NCI-H524 (cell line): ENCODE results near the gene EN2.

Experiments used
- DNase-seq, 2 experiments: peaks; one replicate each; lab custom pipeline; 2025; lab: John Stamatoyannopoulos, UW

The EN2 gene

DNA sequence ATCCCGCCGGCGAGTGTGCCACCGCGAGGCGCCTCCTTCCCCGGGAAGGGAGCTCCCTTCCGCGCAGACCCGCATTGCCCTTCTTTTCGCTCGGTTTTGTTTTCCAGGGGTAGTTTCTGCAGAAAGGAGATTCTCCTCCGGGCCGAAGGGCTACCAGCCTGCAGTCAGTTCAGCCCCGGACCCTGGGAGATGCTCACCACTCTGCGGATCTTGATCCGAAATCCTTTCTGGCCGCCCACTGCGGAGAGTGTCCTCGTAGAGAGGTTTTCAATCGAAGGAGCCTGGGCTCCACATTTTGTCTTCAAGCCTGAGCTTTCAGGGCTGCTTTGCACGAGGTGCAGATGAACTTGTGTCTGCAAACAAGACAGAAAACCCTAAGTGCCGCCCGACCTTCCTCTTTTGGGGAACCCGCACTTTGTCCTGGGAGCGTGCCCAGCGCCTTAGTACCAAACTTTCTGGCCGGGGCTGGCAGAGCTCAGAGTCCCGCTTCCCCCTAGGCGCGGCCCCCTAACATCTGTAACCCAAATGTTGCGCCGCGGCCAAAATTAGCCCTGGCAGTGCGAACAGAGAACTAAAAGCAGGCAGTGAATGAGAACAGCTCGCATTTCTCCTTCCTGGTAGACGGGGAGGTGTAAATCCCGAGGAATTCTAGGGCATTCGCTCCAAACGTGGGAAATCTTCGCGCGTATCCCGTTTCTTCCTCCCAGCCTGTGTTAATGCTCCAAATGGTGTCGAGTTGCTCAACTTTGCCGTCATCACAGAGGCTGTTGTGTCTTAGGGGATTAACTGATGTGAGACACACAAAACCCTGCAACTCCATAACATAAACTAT is 6.7 kb upstream of the EN2 start:
- DNase-seq = peak in 1 of 2 experiments; percentile 25

GRCh38 chr7:155451840-155452239 is 6.1 kb upstream of the EN2 start:
- no peak for DNase-seq

DNA sequence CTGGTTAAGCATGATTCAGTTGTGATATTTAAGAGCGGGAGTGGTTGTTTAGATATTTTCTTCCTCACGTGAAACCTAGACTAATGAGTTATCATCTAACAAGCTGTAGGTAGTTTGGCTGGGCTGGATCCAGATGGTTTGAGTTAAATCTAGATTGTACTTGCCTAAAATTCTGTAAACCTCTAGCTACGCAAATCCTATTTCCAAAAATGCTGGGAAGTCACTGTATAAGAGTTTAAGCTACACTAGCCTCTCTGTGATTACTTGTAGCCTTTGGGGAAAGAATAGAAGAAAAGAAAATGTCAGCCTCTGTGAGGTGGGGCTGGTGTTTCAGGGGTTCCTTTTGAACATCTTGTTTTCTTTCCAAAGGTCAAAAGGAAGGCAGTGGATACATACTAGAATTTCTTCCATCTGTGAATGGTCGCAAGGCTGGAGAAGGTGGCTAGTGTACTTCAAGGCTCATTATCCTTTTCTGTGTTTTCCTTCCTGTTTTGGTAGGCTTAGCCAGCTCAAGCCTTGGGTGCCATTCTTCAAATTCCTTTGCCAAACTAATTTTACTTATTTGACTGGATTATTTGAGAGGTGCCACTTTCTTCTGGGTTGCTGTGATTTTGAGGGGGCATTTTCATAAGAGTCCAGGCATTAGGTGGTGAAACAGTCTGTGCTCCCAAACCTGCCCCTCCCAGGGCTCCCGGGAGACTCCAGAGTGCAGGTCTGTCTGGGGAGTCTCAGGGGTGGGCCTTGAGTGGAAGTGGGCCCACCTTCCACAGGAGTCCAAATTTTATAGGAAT is 5.2 kb upstream of the EN2 start:
- no peak for DNase-seq

GRCh38 chr7:155453296-155454182 is 4.4 kb upstream of the EN2 start:
- no peak for DNase-seq

DNA sequence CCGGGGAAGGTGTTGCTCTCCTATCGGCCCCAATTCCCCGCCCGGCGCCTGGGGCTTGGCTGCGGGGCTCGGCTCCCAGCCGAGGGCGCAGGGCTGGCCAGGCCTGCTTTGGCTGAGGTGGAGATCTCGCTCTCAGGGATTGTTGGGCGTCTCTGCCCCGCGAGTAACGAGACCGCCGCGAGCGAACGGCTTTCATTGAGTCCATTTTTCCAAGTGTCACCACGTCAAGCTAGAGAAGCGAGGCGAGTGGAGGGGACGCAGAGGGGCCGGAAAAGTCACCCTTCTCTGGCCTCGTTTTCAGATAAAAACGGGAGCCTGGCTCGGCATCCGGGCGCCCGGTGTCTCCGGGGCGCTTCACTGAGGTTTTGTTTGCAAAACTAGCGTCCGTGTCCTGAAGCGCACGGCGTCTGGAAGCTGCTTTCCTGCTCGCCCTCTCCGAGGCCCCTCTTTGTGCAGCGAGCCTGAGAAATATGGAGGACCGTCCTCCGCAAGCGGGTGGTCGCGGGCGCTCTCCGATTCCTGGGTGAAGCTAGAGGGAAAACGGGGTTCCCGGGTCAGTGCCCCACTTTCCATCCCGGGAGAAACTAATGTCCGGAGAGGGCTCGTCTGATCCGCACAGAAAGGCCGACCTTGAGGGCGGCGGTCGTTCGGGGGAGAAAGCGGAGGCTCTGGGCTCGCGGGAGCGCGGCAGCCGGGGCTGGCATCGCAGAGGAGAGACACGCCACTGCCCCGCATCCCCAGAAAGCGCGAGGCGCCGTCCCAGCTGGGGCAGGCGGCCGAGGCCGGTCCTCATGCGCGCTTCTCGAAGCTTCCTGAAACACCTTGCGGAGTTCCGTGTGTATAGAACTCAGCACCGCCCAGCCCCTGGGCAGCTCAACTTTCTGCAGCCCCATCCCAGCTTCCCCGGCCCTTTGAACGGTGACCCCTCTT is 3.5 kb upstream of the EN2 start:
- DNase-seq = peak in 1 of 2 experiments; percentile 38

DNA sequence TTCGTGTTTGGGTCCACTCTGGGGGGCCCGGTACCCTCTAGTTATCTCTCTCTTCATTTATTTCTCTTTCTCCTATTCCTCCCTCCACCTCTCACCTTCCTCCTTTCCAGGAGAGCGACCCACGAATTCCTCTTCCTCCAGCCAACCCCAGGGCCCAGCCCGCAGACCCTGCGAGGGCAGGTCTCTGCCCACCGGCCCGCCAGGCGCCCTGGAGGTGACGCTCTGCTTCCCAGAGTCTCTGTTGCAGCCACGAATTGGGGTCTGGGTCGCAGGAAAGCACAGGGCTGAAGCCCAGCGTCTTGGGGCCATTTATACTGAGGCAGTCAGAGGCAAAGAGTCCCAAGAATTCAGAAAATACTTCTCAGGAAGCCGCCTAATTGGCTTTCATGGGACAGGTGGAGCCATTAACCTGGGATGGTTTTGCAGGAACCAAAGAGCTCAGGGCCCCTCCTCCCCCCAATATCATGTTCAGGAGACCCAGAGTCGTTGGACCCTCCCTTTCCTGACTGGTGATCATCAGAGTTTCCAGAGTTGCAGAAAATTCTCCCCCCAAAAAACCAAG is 2.7 kb upstream of the EN2 start:
- no peak for DNase-seq

DNA sequence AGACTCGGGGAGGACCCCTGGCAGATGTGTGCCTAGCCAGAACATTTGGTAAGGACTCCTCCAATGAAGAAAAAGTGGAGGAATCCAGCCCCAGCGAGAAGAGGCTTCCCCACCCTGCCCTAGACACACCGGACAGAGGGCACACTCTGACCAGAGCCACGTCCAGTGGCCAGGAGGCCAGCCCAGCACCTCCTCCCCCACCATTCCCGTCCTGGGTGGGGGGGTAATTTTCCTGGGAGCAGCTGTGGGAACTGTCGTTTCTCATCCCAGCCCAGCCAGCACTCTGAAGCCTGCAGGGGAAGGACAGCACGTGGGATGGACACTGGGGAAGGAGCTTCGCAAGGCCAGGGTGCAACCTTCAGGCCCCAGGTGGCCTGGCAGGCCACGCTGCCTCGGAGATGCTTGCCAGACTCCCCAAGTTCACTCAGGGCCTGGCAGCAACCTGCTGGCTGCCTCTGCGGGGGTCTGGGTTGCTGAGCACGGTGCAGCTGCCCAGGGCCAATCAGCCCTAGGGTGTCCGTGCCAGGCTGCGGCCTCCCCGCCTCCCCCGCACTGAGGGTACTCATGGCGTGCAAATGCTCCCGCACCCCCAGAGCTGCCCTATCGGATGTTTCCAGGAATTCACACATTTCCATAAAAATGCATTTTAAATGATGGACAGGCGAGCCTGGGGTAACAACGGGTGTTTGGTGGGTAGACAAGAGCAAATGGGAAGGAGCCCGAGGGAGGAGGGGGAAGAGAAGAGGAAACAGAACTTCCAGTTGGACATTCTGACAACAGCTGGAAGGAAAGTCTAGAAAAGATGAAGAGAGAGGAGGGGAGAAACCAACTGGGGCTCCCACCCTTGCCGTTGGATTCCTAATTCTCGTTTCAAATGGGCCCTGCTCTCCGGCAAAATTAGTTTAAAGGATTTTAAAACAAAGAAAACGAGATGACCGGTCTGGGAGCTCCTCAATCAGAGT is 1.9 kb upstream of the EN2 start:
- peak in 1 of 2 experiments; percentile 13 for DNase-seq

DNA sequence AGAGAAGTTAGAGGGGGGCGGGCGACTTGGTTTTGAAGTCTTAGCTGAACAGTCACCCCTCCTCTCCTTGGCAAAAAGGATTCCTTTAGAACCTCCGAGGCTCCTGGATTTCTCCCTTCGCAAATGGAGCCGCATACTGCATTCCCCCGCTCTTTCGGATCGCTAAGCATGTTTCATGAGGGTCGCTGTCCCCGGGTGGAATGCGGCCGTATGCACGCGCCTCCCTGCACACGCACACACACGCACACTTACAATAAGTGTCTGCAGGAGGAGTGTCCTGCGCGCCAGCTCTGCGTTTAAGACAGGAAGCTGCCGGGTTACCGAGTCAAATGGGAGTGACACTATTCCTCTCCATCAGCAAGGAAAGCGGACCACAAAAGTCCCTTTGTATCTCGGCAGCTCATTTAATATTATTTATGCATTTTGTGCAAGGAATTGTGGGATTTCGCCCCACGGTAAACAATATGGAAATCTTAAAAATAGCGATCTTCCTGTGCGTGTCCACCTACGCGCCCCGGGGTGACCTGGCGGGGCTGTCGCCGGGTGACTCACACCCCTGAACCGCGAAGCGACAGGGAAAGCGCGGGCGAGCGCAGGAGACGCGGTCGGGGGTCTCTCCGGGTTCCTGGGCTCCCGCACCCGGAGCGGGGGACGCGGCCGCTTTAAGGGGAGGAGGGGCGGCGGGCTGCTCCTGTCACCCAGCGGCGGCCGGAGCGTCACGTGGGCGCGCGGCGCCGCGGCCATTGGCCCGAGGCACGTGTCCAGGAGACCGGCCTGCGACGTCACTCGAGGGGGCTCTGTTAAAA is 988 bp upstream of the EN2 start:
- DNase-seq = peak; percentile 17 to 58

GRCh38 chr7:155457544-155458110 is 302 bp upstream of the EN2 start:
- DNase-seq = no peak

GRCh38 chr7:155458878-155459699 is 1.2 kb downstream of the EN2 start:
- DNase-seq = no peak

DNA sequence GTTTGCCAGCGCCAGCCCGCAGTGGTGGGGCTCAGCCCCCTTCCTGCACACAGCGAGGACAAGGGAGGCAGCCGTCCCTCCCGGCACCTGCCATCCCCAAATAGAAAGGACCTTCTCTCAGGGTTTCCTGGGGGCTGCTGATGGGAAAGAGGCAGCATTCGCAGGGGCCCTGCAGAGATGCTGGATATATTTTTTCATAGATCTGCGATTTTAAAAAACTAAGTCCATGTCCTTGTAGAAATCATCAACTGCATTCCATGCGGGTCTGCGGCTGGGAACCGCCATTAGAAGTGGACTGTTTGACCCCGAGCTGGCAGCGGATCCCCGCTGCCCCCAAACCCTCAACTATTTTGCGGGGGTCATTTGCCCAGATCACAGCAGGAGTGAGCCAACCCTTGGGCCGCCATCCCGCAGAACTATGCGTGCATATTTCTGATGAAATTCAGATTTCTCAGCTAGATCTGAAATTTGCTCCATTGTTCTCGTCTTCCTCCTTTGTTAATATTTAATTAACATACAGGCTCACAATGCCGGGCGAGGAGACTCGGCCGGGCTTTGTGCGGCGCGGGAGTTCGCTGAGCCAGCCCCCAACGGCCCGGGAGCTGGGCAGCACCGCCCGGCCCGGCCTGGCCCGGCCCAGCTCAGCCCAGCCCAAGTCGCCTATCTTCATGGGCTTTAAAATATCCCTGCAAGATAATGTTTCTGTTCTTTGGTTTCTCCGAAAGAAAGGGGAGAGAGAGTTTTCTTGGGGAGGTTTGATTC is 2.0 kb downstream of the EN2 start:
- no peak for DNase-seq

DNA sequence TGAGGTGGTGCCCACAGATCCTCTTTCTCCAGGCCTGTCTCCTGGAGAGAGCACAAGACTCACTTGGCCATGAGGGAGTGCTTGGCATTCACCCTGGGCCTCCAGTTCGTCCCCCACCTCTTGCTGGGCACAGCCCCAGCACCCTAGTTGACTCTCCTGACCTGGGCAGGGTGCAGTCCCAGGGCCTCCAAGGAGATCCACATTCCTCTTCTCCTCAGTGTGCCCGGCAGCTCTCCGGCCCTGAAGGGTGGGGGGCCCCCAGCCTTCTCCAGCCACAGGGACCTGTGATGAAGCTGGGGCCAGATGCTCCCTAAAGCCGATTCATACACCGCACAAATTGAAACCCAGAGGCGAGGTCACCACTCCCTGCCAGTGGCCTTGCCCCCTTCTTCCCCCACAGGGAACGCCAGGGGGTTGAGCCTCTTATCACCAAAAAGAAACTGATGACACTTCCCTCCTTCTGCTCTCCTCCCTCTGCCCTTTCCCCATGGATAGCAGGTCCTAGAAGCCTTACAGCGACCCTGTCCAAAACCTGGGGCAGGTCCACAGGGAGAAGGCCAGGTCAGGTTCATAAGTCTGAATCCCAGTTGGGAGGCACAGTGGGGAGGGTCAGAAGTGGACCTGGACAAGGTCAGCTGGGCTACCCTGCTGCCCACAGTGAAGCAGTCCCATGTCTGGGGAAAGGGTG is 3.1 kb downstream of the EN2 start:
- no peak for DNase-seq

- no peak for DNase-seq
These were observed 3.7 kb downstream of the EN2 start for GRCh38 chr7:155461631-155462030.

DNA sequence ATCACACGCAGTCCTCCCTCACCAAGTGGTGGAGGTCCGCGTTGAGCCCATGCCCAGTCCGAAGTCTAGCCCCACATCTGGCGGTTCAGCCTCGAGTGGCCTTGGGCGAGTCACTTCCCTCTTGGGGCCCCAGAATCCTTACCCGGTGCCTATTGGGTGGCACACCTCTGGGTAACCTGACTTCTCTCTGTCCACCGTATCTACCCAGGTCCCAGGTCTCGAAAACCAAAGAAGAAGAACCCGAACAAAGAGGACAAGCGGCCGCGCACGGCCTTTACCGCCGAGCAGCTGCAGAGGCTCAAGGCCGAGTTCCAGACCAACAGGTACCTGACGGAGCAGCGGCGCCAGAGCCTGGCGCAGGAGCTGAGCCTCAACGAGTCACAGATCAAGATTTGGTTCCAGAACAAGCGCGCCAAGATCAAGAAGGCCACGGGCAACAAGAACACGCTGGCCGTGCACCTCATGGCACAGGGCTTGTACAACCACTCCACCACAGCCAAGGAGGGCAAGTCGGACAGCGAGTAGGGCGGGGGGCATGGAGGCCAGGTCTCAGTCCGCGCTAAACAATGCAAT is 4.3 kb downstream of the EN2 start:
- DNase-seq = no peak

- DNase-seq = no peak
These were observed 5.3 kb downstream of the EN2 start for GRCh38 chr7:155463114-155463811.
